ENCODE results near the gene MIF4GD.

The MIF4GD gene

DNA sequence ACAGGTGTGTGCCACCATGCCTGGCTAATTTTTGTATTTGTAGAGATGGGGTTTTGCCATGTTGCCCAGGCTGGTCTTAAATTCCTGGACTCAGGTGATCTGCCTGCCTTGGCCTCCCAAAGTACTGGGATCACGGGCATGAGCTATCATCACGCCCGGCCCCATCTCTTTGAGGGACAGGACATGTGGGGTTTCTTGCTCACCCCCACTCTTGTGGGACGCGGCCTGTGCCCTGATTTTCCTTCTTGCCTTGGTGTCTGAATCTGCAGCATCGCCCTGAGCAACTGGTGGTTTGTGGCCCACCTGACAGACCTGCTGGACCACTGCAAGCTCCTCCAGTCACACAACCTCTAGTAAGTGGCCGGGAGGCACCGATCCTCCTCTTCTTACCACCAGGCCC is 40.0 kb downstream of the MIF4GD start:
- no peak for DNase-seq

DNA sequence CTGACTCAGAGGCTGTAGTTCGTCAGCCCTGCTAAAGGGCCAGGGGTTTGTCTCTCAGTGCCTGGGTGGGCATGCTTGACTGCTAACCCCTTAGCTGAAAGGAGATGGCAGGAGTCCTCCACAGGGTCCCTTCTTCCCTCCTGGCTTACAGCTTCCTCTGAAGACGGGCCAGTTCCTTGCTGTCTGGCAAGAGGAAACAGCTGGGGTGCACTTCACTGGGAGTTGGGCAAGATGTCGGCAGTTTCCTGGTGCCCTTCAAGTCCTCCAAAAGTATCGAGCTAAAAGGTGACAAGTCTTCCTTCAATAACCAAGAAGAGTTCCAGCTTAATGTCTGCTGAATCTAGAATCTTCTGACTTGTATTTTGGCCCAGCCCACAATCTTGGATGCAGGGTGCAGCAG is 42.2 kb downstream of the MIF4GD start:
- no peak for DNase-seq

DNA sequence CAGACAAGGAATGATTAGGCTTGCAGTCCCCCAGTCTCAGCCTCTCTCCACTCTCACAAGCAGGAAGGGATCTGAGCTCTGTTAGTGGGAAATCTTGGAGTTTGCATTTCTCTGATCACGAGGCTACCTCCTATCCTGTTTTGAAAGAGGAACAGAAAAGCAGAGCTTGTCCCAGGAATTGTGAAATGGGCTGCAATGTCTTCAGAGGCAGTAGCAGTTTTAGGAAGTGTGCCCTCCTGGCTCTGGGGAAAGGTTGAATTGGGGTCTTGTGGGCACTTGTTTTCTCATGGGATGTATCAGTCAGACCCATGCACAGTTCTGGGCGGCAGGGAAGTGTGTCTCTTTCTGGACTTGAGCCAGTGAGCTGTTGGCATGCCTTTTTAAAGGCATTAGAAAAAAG is 42.7 kb downstream of the MIF4GD start:
- DNase-seq: no peak

DNA sequence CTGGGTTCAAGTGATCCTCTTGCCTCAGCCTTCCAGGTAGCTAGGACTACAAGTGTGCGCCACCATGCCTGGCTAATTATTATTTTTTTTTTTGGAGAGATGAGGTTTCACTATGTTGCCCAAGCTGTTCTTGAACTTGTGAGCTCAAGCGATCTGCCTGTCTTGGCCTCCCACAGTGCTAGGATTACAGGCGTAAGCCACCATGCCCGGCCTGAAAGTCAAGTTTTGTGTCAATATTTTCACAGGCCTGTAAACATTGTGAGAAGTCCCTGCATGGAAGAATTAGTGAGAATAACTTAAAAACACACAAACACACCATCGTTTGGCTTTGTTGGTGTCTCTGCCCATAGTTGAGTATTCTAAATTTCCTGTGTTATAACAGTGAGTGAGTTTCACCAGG is 43.3 kb downstream of the MIF4GD start:
- no peak for DNase-seq

DNA sequence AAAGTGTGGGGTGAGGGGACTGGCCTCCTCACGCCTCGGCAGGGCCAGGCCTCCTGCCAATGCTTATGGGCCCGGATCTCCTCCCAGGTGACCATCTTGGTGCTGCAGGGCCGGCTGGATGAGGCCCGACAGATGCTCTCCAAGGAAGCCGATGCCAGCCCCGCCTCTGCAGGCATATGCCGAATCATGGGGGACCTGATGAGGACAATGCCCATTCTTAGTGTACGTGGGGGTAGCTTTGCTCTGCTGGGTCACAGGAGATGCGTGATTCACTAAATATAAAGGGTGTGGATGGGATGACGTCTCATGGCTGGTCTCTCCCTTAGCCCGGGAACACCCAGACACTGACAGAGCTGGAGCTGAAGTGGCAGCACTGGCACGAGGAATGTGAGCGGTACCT is 46.0 kb downstream of the MIF4GD start:
- no peak for DNase-seq

DNA sequence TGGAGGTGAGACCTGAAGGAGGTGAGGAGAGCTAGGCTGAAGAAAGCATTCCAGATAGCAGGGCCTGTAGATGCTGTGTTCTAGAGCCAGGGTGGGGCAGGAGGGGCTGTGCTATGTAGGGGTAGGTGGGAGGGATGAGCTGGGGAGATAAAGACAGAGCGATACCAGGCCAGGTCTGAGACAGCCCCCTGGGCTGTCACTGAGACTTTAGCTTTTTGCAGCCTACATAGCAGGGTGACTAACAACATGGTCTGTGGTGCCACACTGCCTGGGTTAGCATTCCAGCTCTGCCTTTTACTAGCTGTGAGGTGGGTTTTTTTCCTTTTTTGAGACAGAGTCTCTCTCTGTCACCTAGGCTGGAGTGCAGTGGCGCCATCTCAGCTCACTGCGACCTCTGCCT is 51.2 kb downstream of the MIF4GD start:
- DNase-seq: no peak

DNA sequence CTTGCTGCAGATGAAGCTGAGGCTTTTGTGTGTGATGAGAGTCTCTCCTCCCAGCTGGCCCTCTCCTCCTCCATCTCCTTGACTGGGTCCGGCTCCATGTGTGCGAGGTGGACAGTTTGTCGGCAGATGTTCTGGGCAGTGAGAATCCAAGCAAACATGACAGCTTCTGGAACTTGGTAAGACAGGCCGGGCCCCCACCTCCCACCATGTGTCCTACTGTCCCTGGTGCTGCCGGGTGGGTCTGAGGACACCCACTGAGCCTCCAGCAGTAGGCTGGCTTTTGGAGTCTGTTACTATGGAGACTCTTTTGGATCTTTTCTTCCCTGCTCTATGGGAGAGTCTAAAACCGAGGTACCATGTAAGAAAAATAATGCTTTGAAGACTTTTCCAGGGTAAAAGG is 52.9 kb downstream of the MIF4GD start:
- no peak for DNase-seq
